AG04449 (cell line): ENCODE results near the gene CPNE6.
"Not testable (repeated sequence)": the region's sequence is repeated elsewhere in the genome, so short reads cannot be mapped to it uniquely, and the experiment has no call there.

Experiments
- CTCF ChIA-PET: fragments of 350-600 bp; formaldehyde crosslinking; extraction: SDS; loops from one replicate; lab custom pipeline; 2021; ENCODE audit warnings: antibody characterized with exemption; lab: Yijun Ruan, JAX
- POLR2A ChIA-PET: fragments of 400-600, 350-600 bp; formaldehyde crosslinking; extraction: SDS; loops from one replicate; lab custom pipeline; 2020; ENCODE audit warnings: antibody characterized with exemption, inconsistent platforms; lab: Yijun Ruan, JAX
- DNase-seq: peaks from one replicate; pipeline ENCODE4 v3.0.0-alpha.2; 2010; ENCODE audit warnings: low read depth, low spot score
- H3K4me3 ChIP-seq: 2 replicates; pipeline ENCODE4 v1.5.1; 2011; ENCODE audit warnings: low read depth, mild to moderate bottlenecking, control low read depth, low read length
- CTCF ChIP-seq: IDR thresholded peaks from one replicate; pipeline ENCODE4 v1.5.1; 2011; ENCODE audit warnings: mild to moderate bottlenecking, moderate library complexity, low read length, control low read depth, inconsistent platforms; ENCODE audit not compliant: insufficient read depth; ENCODE audit errors: missing control alignments

Gene CPNE6

GRCh38 chr14:24037658-24038037, 33.7 kb upstream of the CPNE6 start:
- no peak for TF ChIP-seq CTCF
- no peak overlapping the region for H3K4me3 ChIP-seq
- DNase-seq, result no peak
- ChIA-PET CTCF (interaction anchor here (1.0 to 1.3 kb wide), 3 partner anchors 11 to 62 kb away, joined by 3 to 5 read pairs (median 4); partner anchors contain the start of gene CARMIL3), POLR2A (no interaction called here)

- no peak for TF ChIP-seq CTCF
- CTCF ChIA-PET, result interaction anchor here (0.8 to 1.3 kb wide), 5 partner anchors 10 to 63 kb away, joined by 3 to 5 read pairs (median 4); partner anchors contain the start of gene CARMIL3
- POLR2A ChIA-PET, result no interaction called here
- no peak overlapping the region for H3K4me3 ChIP-seq
- DNase-seq, result no peak
These were observed 32.7 kb upstream of the CPNE6 start for GRCh38 chr14:24038686-24039085.

- no peak overlapping the region for H3K4me3 ChIP-seq
- ChIA-PET CTCF (interaction anchor here (0.8 to 1.4 kb wide), 2 partner anchors 18 to 50 kb away, joined by 3 to 4 read pairs; no protein-coding TSS in a partner anchor), POLR2A (no interaction called here)
- DNase-seq, result no peak
- no peak for TF ChIP-seq CTCF
These were observed 30.7 kb upstream of the CPNE6 start for GRCh38 chr14:24040692-24041091.

GRCh38 chr14:24042746-24043145, 28.6 kb upstream of the CPNE6 start:
- ChIA-PET POLR2A (no interaction called here), CTCF (interaction anchor here (0.9 to 1.6 kb wide), 4 partner anchors 9 to 18 kb away, joined by 5 to 6 read pairs (median 5); partner anchors contain the start of gene CARMIL3)
- no peak overlapping the region for H3K4me3 ChIP-seq
- no peak for TF ChIP-seq CTCF
- no peak for DNase-seq

GRCh38 chr14:24049002-24049401, 22.4 kb upstream of the CPNE6 start:
- DNase-seq, H3K4me3 ChIP-seq, POLR2A ChIA-PET: not testable (repeated sequence)
- CTCF ChIA-PET, result interaction anchor here (0.9 kb wide), 1 partner anchor 11 kb away, joined by 3 read pairs; no protein-coding TSS in a partner anchor

GRCh38 chr14:24050753-24051152, 20.6 kb upstream of the CPNE6 start:
- H3K4me3 ChIP-seq, DNase-seq: not testable (repeated sequence)
- ChIA-PET POLR2A (interaction anchor here (2.2 kb wide), 1 partner anchor 43 kb away, joined by 7 read pairs; the partner anchor contains the start of gene PCK2), CTCF (interaction anchor here (1.0 to 3.6 kb wide), 6 partner anchors 8 to 40 kb away, joined by 3 to 43 read pairs (median 5); no protein-coding TSS in a partner anchor)

GRCh38 chr14:24051176-24051788, 20.1 kb upstream of the CPNE6 start:
- H3K4me3 ChIP-seq, result peak overlapping the region; percentile 58
- CTCF ChIA-PET, result interaction anchor here (0.8 to 3.6 kb wide), 9 partner anchors 9 to 245 kb away, joined by 3 to 43 read pairs (median 5); partner anchors contain the start of genes DCAF11, NRL and PCK2
- POLR2A ChIA-PET, result interaction anchor here (0.7 to 2.2 kb wide), 2 partner anchors 42 to 380 kb away, joined by 3 to 7 read pairs; partner anchors contain the start of gene PCK2
- no peak for TF ChIP-seq CTCF
- no peak for DNase-seq
